Activated CD4-positive, alpha-beta T cell treated with anti-CD3 and anti-CD28 coated beads for 36 hours (primary cell): ENCODE measurements around the gene BTNL9. TPM values are rescaled to one million over a fixed set of nuclear protein-coding genes. Genes with fewer than 3 reads are reported as not detected.

Source experiments
- ATAC-seq: fragments of 200-7000 bp; cut with Tn5 transposase; one replicate; pipeline ENCODE4 v1.10.0; 2021; ENCODE audit warnings: mild to moderate bottlenecking, moderate library complexity
- CTCF ChIA-PET: fragments of 350-600 bp; sonication (Branson Sonifier 250); formaldehyde crosslinking; loops from one replicate; lab custom pipeline; 2021; ENCODE audit warnings: antibody characterized with exemption; lab: Charles Lee
- POLR2A ChIA-PET: fragments of 350-600 bp; sonication (Branson Sonifier 250); formaldehyde crosslinking; loops from one replicate; lab custom pipeline; 2021; ENCODE audit warnings: antibody characterized with exemption, inconsistent platforms; lab: Charles Lee
- DNase-seq: peaks from one replicate; pipeline ENCODE4 v3.0.0-alpha.2; 2020
- H3K27ac Mint-ChIP-seq: one replicate; pipeline ENCODE4 v1.8.0; 2021; ENCODE audit warnings: mixed read lengths
- H3K27me3 Mint-ChIP-seq: one replicate; pipeline ENCODE4 v1.8.0; 2021; ENCODE audit warnings: mixed read lengths
- H3K36me3 Mint-ChIP-seq: one replicate; pipeline ENCODE4 v1.8.0; 2021; ENCODE audit warnings: low read depth, mixed read lengths
- H3K4me1 Mint-ChIP-seq: one replicate; pipeline ENCODE4 v1.8.0; 2021; ENCODE audit warnings: mixed read lengths
- H3K4me3 Mint-ChIP-seq: one replicate; pipeline ENCODE4 v1.8.0; 2021; ENCODE audit warnings: mild to moderate bottlenecking, moderate library complexity, mixed read lengths
- H3K9me3 Mint-ChIP-seq: one replicate; pipeline ENCODE4 v1.8.0; 2021; ENCODE audit warnings: low read depth, mixed read lengths
- intact Hi-C, 2 experiments: fragments of 100-400 bp; cut with DNase I in 1 of 2; cut with micrococcal nuclease in 1 of 2; formaldehyde crosslinking; loops; one replicate each; pipeline versions ENCODE4 v1.14.2 to v1.15.1; 2022 to 2024; cut with DNase I, micrococcal nuclease
- total RNA-seq, 2 experiments: library from RNA; stranded (reverse); gene quantifications; one replicate each; pipeline ENCODE4 v1.2.3, GENCODE V29; 2021

BTNL9 gene
- total RNA-seq, 2 experiments from 2014 or later: 0.21 TPM; not detected in 1

- POLR2A ChIA-PET: interaction anchor here (0.7 kb wide), 1 partner anchor 39 kb away, joined by 3 read pairs; no protein-coding TSS in a partner anchor
- H3K27ac Mint-ChIP-seq: no peak overlapping the region
These were observed 13.5 kb downstream of the BTNL9 start for GRCh38 chr5:181053488-181054121.

GRCh38 chr5:181054138-181054537 lies 14.1 kb downstream of the BTNL9 start:
- no peaks in the 10 kb centered on the region for H3K9me3 Mint-ChIP-seq
- no peaks in the 10 kb centered on the region for H3K36me3 Mint-ChIP-seq
- ChIA-PET POLR2A (interaction anchor here (0.7 kb wide), 1 partner anchor 39 kb away, joined by 3 read pairs; no protein-coding TSS in a partner anchor), CTCF (no interaction called here)
- peak overlapping the region; percentile 55 for H3K4me3 Mint-ChIP-seq
- no peak for ATAC-seq
- intact Hi-C loops: loop anchor here (5.0 to 10.0 kb wide), 2 partner anchors 192 to 269 kb away; partner anchors contain the start of gene ZFP62 (in 1 of the 2)
- H3K27ac Mint-ChIP-seq: no peak overlapping the region
- DNase-seq: no peak
- peaks cover 78% of the 10 kb centered on the region for H3K27me3 Mint-ChIP-seq
- peaks cover 11% of the 10 kb centered on the region for H3K4me1 Mint-ChIP-seq

More at GRCh38 chr5:181053488-181054121, 13.5 kb downstream of the BTNL9 start:
- CTCF ChIA-PET: no interaction called here
- ATAC-seq (peak; percentile 23), DNase-seq (peak; percentile 18)
- Mint-ChIP-seq H3K9me3 (no peaks in the 10 kb centered on the region), H3K27me3 (peaks cover 77% of the 10 kb centered on the region), H3K4me3 (peak overlapping the region; percentile 55), H3K36me3 (no peaks in the 10 kb centered on the region), H3K4me1 (peaks cover 11% of the 10 kb centered on the region)
- intact Hi-C loops: loop anchor here (2.0 to 10.0 kb wide), 3 partner anchors 45 to 269 kb away; partner anchors contain the start of gene ZFP62 (in 1 of the 2)

- peaks cover 75% of the 10 kb centered on the region for H3K27me3 Mint-ChIP-seq
- ChIA-PET CTCF (interaction anchor here (1.0 kb wide), 1 partner anchor 26 kb away, joined by 4 read pairs; no protein-coding TSS in a partner anchor), POLR2A (no interaction called here)
- no peaks in the 10 kb centered on the region for H3K9me3 Mint-ChIP-seq
- DNase-seq: no peak
- no peak overlapping the region for H3K27ac Mint-ChIP-seq
- no peak for ATAC-seq
- H3K4me3 Mint-ChIP-seq: no peak overlapping the region
- no peaks in the 10 kb centered on the region for H3K36me3 Mint-ChIP-seq
- intact Hi-C loops: loop anchor here (5.0 to 10.0 kb wide), 2 partner anchors 193 to 270 kb away; partner anchors contain the start of gene ZFP62 (in 1 of the 2)
- peaks cover 11% of the 10 kb centered on the region for H3K4me1 Mint-ChIP-seq
These were observed 14.9 kb downstream of the BTNL9 start for GRCh38 chr5:181054871-181055459.

- no peaks in the 10 kb centered on the region for H3K36me3 Mint-ChIP-seq
- DNase-seq (no peak), ATAC-seq (no peak)
- ChIA-PET CTCF (no interaction called here), POLR2A (no interaction called here)
- intact Hi-C loops: loop anchor here (10.0 kb wide), 1 partner anchor 272 kb away; no protein-coding TSS in a partner anchor
- H3K4me3 Mint-ChIP-seq: no peak overlapping the region
- H3K27me3 Mint-ChIP-seq: peaks cover 75% of the 10 kb centered on the region
- no peaks in the 10 kb centered on the region for H3K9me3 Mint-ChIP-seq
- H3K27ac Mint-ChIP-seq: no peak overlapping the region
- peaks cover 11% of the 10 kb centered on the region for H3K4me1 Mint-ChIP-seq
These were observed 16.4 kb downstream of the BTNL9 start for GRCh38 chr5:181056431-181056830.

GRCh38 chr5:181058321-181058720 lies 18.3 kb downstream of the BTNL9 start:
- DNase-seq: no peak
- Mint-ChIP-seq H3K9me3 (no peaks in the 10 kb centered on the region), H3K27ac (no peak overlapping the region), H3K36me3 (no peaks in the 10 kb centered on the region), H3K4me3 (no peak overlapping the region), H3K4me1 (peaks cover 6% of the 10 kb centered on the region), H3K27me3 (peaks cover 81% of the 10 kb centered on the region)
- ATAC-seq: no peak
- POLR2A ChIA-PET: no interaction called here
- intact Hi-C loops: loop anchor here (10.0 kb wide), 1 partner anchor 274 kb away; no protein-coding TSS in a partner anchor
- CTCF ChIA-PET: interaction anchor here (1.4 kb wide), 1 partner anchor 41 kb away, joined by 3 read pairs; no protein-coding TSS in a partner anchor

- intact Hi-C loops: loop anchor here (10.0 kb wide), 1 partner anchor 274 kb away; no protein-coding TSS in a partner anchor
- POLR2A ChIA-PET: no interaction called here
These were observed 18.8 kb downstream of the BTNL9 start for GRCh38 chr5:181058786-181059296.

GRCh38 chr5:181059297-181060230 lies 19.5 kb downstream of the BTNL9 start:
- H3K4me1 Mint-ChIP-seq: no peaks in the 10 kb centered on the region
- ChIA-PET CTCF (no interaction called here), POLR2A (no interaction called here)
- ATAC-seq: no peak
- no peaks in the 10 kb centered on the region for H3K36me3 Mint-ChIP-seq
- peak; percentile 31 for DNase-seq
- intact Hi-C loops: loop anchor here (5.0 to 10.0 kb wide), 2 partner anchors 58 to 275 kb away; no protein-coding TSS in a partner anchor
- no peak overlapping the region for H3K4me3 Mint-ChIP-seq
- peaks cover 71% of the 10 kb centered on the region for H3K27me3 Mint-ChIP-seq
- no peaks in the 10 kb centered on the region for H3K9me3 Mint-ChIP-seq
- no peak overlapping the region for H3K27ac Mint-ChIP-seq

More at GRCh38 chr5:181058786-181059296, 18.8 kb downstream of the BTNL9 start:
- Mint-ChIP-seq H3K9me3 (no peaks in the 10 kb centered on the region), H3K27me3 (peaks cover 79% of the 10 kb centered on the region), H3K36me3 (no peaks in the 10 kb centered on the region), H3K4me1 (peaks cover 2% of the 10 kb centered on the region), H3K27ac (no peak overlapping the region), H3K4me3 (no peak overlapping the region)
- ATAC-seq (no peak), DNase-seq (no peak)
- CTCF ChIA-PET: no interaction called here

- no peak for ATAC-seq
- Mint-ChIP-seq H3K36me3 (no peaks in the 10 kb centered on the region), H3K27me3 (peaks cover 67% of the 10 kb centered on the region), H3K4me3 (no peak overlapping the region), H3K4me1 (no peaks in the 10 kb centered on the region), H3K27ac (no peak overlapping the region), H3K9me3 (no peaks in the 10 kb centered on the region)
- no peak for DNase-seq
- ChIA-PET POLR2A (no interaction called here), CTCF (no interaction called here)
- intact Hi-C loops: loop anchor here in 1 of 2 experiments (5.0 kb wide), 1 partner anchor 57 kb away; no protein-coding TSS in a partner anchor
These were observed 20.1 kb downstream of the BTNL9 start for GRCh38 chr5:181060231-181060590.

GRCh38 chr5:181060924-181061323 lies 20.9 kb downstream of the BTNL9 start:
- ChIA-PET POLR2A (no interaction called here), CTCF (no interaction called here)
- no peak for DNase-seq
- H3K4me3 Mint-ChIP-seq: no peak overlapping the region
- ATAC-seq: no peak
- H3K36me3 Mint-ChIP-seq: no peaks in the 10 kb centered on the region
- peaks cover 64% of the 10 kb centered on the region for H3K27me3 Mint-ChIP-seq
- no peaks in the 10 kb centered on the region for H3K4me1 Mint-ChIP-seq
- intact Hi-C loops: loop anchor here in 1 of 2 experiments (5.0 kb wide), 1 partner anchor 56 kb away; no protein-coding TSS in a partner anchor
- no peaks in the 10 kb centered on the region for H3K9me3 Mint-ChIP-seq
- no peak overlapping the region for H3K27ac Mint-ChIP-seq

- Mint-ChIP-seq H3K27me3 (peaks cover 62% of the 10 kb centered on the region), H3K27ac (no peak overlapping the region), H3K4me1 (no peaks in the 10 kb centered on the region), H3K4me3 (no peak overlapping the region), H3K9me3 (no peaks in the 10 kb centered on the region), H3K36me3 (no peaks in the 10 kb centered on the region)
- DNase-seq: no peak
- no peak for ATAC-seq
- intact Hi-C loops: loop anchor here in 1 of 2 experiments (5.0 kb wide), 1 partner anchor 56 kb away; no protein-coding TSS in a partner anchor
- ChIA-PET CTCF (no interaction called here), POLR2A (no interaction called here)
These were observed 21.6 kb downstream of the BTNL9 start for GRCh38 chr5:181061645-181062044.
